Activated B cell treated with CpG ODN at 0.5 μM for 24 hours (primary cell): ENCODE results near the gene KIF22. TPM values are rescaled to one million over a fixed set of nuclear protein-coding genes. Genes with fewer than 3 reads are reported as not detected.
"Not testable (repeated sequence)": the region's sequence is repeated elsewhere in the genome, so short reads cannot be mapped to it uniquely, and the experiment has no call there.

Experiments used
- ATAC-seq: fragments of 200-7000 bp; cut with Tn5 transposase; one replicate; pipeline ENCODE4 v1.10.0; 2021; ENCODE audit warnings: low read depth, mild to moderate bottlenecking, moderate library complexity
- CTCF ChIA-PET: fragments of 350-600 bp; sonication (Branson Sonifier 250); formaldehyde crosslinking; loops from one replicate; lab custom pipeline; 2021; ENCODE audit warnings: antibody characterized with exemption; lab: Charles Lee
- POLR2A ChIA-PET: fragments of 350-600 bp; sonication (Branson Sonifier 250); formaldehyde crosslinking; loops from one replicate; lab custom pipeline; 2021; ENCODE audit warnings: antibody characterized with exemption; lab: Charles Lee
- DNase-seq: peaks from one replicate; pipeline ENCODE4 v3.0.0; 2022
- H3K27ac Mint-ChIP-seq: one replicate; pipeline ENCODE4 v1.8.0; 2020; ENCODE audit warnings: mixed read lengths
- H3K27me3 Mint-ChIP-seq: one replicate; pipeline ENCODE4 v1.8.0; 2021; ENCODE audit warnings: mixed read lengths
- H3K36me3 Mint-ChIP-seq: one replicate; pipeline ENCODE4 v1.8.0; 2021; ENCODE audit warnings: low read depth, mixed read lengths
- H3K4me1 Mint-ChIP-seq: one replicate; pipeline ENCODE4 v1.8.0; 2021; ENCODE audit warnings: mixed read lengths
- H3K4me3 Mint-ChIP-seq: one replicate; pipeline ENCODE4 v1.8.0; 2020; ENCODE audit warnings: mild to moderate bottlenecking, mixed read lengths
- H3K9me3 Mint-ChIP-seq: one replicate; pipeline ENCODE4 v1.8.0; 2020; ENCODE audit warnings: mixed read lengths
- intact Hi-C: fragments of 100-400 bp; cut with micrococcal nuclease; formaldehyde crosslinking; loops from one replicate; pipeline ENCODE4 v1.15.1; 2024
- total RNA-seq: library from RNA; stranded (reverse); gene quantifications from 2 replicates; pipeline ENCODE4 v1.2.3, GENCODE V29; 2022
- TF ChIP-seq, protein P1 (sequence below): fragments of 200-600 bp; IDR thresholded peaks from one replicate; pipeline ENCODE4 v1.8.0; 2022; ENCODE audit warnings: antibody characterized with exemption, mild to moderate bottlenecking

The KIF22 gene
- total RNA-seq, 1 donor from 2014 or later = 40.1 TPM

DNA sequence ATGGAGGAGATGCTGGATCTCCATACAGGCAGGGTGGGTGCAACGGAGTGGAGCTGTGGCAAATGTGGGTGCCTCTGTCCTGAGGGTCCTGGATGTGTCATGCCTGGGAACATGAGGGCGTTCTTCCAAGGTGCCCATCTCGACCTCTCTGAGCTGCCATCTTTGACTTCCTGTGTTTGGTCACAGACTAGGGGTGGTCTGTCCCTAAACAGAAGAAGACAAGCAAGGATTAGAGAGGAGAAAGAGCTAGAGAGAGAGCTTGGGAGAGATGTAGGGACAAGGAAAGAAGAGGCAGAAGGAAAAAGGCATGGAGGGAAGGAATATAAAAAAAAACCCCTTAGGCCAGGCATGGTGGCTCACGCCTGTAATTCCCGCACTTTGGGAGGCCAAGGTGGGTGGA is 15.8 kb upstream of the KIF22 start:
- Mint-ChIP-seq H3K27ac (no peak overlapping the region), H3K4me3 (no peak overlapping the region), H3K27me3 (no peaks in the 10 kb centered on the region), H3K9me3 (no peaks in the 10 kb centered on the region), H3K4me1 (no peaks in the 10 kb centered on the region), H3K36me3 (no peaks in the 10 kb centered on the region)
- intact Hi-C loops = no loop called here
- TF ChIP-seq, protein P1, sequence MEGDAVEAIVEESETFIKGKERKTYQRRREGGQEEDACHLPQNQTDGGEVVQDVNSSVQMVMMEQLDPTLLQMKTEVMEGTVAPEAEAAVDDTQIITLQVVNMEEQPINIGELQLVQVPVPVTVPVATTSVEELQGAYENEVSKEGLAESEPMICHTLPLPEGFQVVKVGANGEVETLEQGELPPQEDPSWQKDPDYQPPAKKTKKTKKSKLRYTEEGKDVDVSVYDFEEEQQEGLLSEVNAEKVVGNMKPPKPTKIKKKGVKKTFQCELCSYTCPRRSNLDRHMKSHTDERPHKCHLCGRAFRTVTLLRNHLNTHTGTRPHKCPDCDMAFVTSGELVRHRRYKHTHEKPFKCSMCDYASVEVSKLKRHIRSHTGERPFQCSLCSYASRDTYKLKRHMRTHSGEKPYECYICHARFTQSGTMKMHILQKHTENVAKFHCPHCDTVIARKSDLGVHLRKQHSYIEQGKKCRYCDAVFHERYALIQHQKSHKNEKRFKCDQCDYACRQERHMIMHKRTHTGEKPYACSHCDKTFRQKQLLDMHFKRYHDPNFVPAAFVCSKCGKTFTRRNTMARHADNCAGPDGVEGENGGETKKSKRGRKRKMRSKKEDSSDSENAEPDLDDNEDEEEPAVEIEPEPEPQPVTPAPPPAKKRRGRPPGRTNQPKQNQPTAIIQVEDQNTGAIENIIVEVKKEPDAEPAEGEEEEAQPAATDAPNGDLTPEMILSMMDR = no peak
- ChIA-PET POLR2A (no interaction called here), CTCF (interaction anchor here (1.1 kb wide), 1 partner anchor 15 kb away, joined by 3 read pairs; the partner anchor contains the start of gene KIF22)
- DNase-seq (no peak), ATAC-seq (no peak)

DNA sequence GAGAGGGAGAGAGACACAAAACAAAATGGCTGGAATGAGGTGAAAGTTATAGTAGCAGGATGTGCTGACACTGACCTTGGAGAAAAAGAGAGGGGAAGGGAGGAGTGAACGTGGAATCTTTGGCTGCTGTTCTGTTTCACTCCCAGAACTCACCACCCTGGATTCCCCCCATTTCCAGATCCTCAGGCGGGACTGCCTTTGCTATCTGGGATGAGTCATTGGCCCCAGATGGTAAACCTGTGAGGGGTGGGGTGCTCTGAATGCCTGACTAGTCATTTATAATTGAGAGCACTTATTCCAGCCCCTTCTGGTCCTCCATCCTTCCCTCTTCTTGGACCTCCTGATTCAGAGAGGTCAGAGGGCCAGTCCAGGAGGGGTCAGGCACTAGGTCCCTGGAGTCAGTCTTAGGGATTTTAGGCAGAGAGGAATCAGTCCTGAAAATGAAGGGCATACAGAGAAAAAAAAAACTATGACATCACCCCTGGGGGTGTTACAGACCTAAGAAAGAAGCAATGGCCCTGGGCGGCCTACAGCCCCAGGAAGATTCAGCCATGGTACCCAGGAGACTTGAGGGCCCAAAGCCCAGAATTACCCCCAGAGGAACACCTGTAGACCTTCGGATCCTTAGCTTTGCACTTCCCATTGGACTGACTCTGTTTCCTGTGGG is 14.7 kb upstream of the KIF22 start:
- no peaks in the 10 kb centered on the region for H3K9me3 Mint-ChIP-seq
- ChIA-PET POLR2A (no interaction called here), CTCF (no interaction called here)
- no peak overlapping the region for H3K27ac Mint-ChIP-seq
- H3K36me3 Mint-ChIP-seq = no peaks in the 10 kb centered on the region
- H3K27me3 Mint-ChIP-seq = no peaks in the 10 kb centered on the region
- intact Hi-C loops = no loop called here
- TF ChIP-seq, protein P1 = no peak
- no peak overlapping the region for H3K4me3 Mint-ChIP-seq
- no peaks in the 10 kb centered on the region for H3K4me1 Mint-ChIP-seq
- DNase-seq = no peak
- ATAC-seq = no peak

DNA sequence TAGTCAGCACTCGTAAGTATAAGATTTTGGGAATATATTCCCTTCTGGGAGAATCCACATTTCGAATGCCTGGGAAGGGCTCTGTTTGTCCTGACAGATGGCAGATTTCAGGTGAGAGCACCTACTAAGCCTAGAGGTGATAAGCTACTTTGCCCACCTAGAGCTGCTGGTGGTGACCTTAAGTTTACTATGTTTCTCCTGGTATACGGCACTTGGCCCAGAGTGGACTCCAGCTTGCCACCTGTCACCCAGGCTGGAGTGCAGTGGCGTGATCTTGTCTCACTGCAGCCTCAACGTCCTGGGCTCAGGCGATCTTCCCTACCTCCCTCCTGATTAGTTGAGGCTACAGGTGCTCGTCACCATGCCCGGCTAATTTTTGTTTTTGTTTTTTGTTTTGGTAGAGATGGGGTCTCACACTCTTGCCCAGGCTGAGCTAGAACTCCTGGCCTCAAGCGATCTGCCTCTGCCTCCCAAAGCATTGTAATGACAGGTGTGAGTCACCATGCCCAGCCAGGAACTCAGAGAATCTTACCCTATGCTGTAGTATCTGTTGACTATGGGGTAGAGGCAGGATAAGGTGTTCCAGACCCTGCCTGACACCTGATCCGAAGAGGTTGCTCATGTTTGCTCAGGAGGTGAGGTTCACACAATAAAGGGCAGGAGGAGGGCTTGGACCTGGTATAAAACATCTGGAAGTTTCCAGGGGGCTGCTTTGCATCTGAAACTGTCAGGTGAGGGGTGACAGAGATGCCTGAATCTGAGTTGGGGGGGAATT is 12.8 kb upstream of the KIF22 start, which contains the start of gene ZG16:
TSS of gene ZG16 (plus strand) at position 681 of the 775 bp plus-strand sequence. CDS start 1,011 bp downstream, outside the sequence.
- TF ChIP-seq, protein P1 = no peak
- Mint-ChIP-seq H3K4me1 (no peaks in the 10 kb centered on the region), H3K27ac (no peak within 1 kb of the TSS), H3K9me3 (no peaks in the 10 kb centered on the region), H3K36me3 (no peaks in the 10 kb centered on the region), H3K27me3 (no peaks in the 10 kb centered on the region), H3K4me3 (no peak within 1 kb of the TSS)
- intact Hi-C loops = no loop called here
- CTCF ChIA-PET = no interaction called here
- POLR2A ChIA-PET = interaction anchor here (0.9 kb wide), 1 partner anchor 32 kb away, joined by 3 read pairs; the partner anchor contains the start of gene C16orf54
- DNase-seq (no peak), ATAC-seq (no peak)

DNA sequence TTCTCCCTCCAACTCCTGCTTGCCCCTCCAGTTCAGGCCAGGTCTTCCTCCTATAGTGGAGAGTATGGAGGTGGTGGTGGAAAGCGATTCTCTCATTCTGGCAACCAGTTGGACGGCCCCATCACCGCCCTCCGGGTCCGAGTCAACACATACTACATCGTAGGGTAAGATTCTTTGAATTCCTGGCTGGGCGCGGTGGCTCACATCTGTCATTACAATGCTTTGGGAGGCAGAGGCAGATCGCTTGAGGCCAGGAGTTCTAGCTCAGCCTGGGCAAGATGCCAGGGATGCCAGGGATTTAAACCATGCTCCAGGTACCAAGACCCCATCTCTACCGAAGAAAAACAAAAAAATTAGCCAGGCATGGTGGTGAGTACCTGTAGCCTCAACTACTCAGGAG is 11.1 kb upstream of the KIF22 start:
- Mint-ChIP-seq H3K27ac (no peak overlapping the region), H3K9me3 (no peaks in the 10 kb centered on the region), H3K27me3 (no peaks in the 10 kb centered on the region), H3K4me3 (no peak overlapping the region), H3K36me3 (no peaks in the 10 kb centered on the region), H3K4me1 (no peaks in the 10 kb centered on the region)
- CTCF ChIA-PET = no interaction called here
- intact Hi-C loops = no loop called here
- ATAC-seq = no peak
- DNase-seq = no peak
- TF ChIP-seq, protein P1 = no peak
- POLR2A ChIA-PET = interaction anchor here (0.5 to 1.2 kb wide), 3 partner anchors 11 to 27 kb away, joined by 3 to 5 read pairs (median 3); partner anchors contain the start of gene KIF22

DNA sequence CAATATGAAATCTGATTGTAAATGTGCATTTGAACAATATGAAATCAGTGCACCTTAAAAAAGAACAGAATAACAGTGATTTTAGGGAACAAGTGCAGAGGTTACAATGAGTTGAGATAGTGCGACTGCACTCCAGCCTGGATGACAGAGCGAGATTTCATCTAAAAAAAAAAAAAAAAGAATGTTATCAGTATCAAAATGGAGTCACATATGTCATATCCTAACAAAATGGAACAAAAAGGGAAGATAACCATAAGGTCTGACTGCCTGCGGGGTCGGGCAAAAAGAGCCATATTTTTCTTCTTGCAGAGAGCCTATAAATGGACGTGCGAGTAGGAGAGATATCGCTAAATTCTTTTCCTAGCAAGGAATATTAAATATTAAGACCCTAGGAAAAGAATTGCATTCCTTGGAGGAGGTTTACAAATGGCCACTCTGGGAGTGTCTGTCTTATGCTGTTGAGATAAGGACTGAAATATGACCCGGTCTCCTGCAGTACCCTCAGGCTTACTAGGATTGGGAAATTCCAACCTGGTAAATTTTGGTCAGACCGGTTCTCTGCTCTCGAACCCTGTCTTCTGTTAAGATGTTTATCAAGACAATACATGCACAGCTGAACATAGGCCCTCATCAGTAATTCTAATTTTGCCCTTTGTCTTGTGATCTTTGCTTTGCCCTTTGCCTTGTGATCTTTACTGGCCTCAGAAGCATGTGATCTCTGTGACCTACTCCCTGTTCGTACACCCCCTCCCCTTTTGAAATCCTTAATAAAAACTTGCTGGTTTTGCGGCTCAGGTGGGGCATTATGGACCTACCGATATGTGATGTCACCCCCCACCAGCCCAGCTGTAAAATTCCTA is 7.2 kb upstream of the KIF22 start:
- POLR2A ChIA-PET, H3K27ac Mint-ChIP-seq, H3K27me3 Mint-ChIP-seq, H3K9me3 Mint-ChIP-seq, DNase-seq, H3K36me3 Mint-ChIP-seq, intact Hi-C loops, ATAC-seq, H3K4me3 Mint-ChIP-seq: not testable (repeated sequence)
- peaks cover 12% of the 10 kb centered on the region for H3K4me1 Mint-ChIP-seq
- CTCF ChIA-PET = interaction anchor here (0.6 to 2.1 kb wide), 2 partner anchors 44 to 265 kb away, joined by 3 to 5 read pairs; no protein-coding TSS in a partner anchor
